Mesendoderm (in vitro differentiated cells): Measurements from ENCODE around the gene GNG12.

Experiments used
- DNase-seq: peaks from one replicate; pipeline ENCODE4 v3.0.0; 2013
- H2AK5ac ChIP-seq: 2 replicates; pipeline ENCODE4 v1.6.1; 2013; ENCODE audit warnings: low read length, inconsistent platforms
- H2BK120ac ChIP-seq: 2 replicates; pipeline ENCODE4 v1.6.1; 2013; ENCODE audit warnings: low read depth, mild to moderate bottlenecking, low read length, moderate library complexity, mixed read lengths
- H2BK15ac ChIP-seq: replicated peaks from 2 replicates; pipeline ENCODE4 v1.6.1; 2013; ENCODE audit warnings: low read depth, mild to moderate bottlenecking, moderate library complexity
- H2BK5ac ChIP-seq: 2 replicates; pipeline ENCODE4 v1.6.1; 2013; ENCODE audit warnings: low read length, inconsistent platforms
- H3K18ac ChIP-seq: 2 replicates; pipeline ENCODE4 v1.6.1; 2013; ENCODE audit warnings: mild to moderate bottlenecking, low read length, mixed read lengths
- H3K23ac ChIP-seq: one replicate; pipeline ENCODE4 v1.6.1; 2013; ENCODE audit warnings: low read length
- H3K27ac ChIP-seq: 2 replicates; pipeline ENCODE4 v1.5.1; 2013; ENCODE audit warnings: low read depth, mild to moderate bottlenecking, inconsistent platforms, low read length, moderate library complexity
- H3K27me3 ChIP-seq: 2 replicates; pipeline ENCODE4 v1.6.1; 2013; ENCODE audit warnings: low read length, control low read depth, mild to moderate bottlenecking, inconsistent platforms; ENCODE audit not compliant: insufficient read depth, poor library complexity
- H3K36me3 ChIP-seq: 2 replicates; pipeline ENCODE4 v1.6.1; 2013; ENCODE audit warnings: low read length, inconsistent platforms; ENCODE audit not compliant: control insufficient read depth, insufficient read depth
- H3K4ac ChIP-seq: one replicate; pipeline ENCODE4 v1.6.1; 2013; ENCODE audit warnings: low read depth, mild to moderate bottlenecking, low read length, moderate library complexity
- H3K4me1 ChIP-seq: 2 replicates; pipeline ENCODE4 v1.6.1; 2013; ENCODE audit warnings: low read depth, low read length, inconsistent platforms; ENCODE audit not compliant: control insufficient read depth
- H3K4me2 ChIP-seq: 2 replicates; pipeline ENCODE4 v1.6.1; 2013; ENCODE audit warnings: low read length
- H3K4me3 ChIP-seq: 2 replicates; pipeline ENCODE4 v1.5.1; 2013; ENCODE audit warnings: mild to moderate bottlenecking, low read length
- H3K56ac ChIP-seq: one replicate; pipeline ENCODE4 v1.6.1; 2013; ENCODE audit warnings: low read length
- H3K79me1 ChIP-seq: 2 replicates; pipeline ENCODE4 v1.6.1; 2013; ENCODE audit warnings: low read length, inconsistent platforms
- H3K79me2 ChIP-seq: 2 replicates; pipeline ENCODE4 v1.6.1; 2013; ENCODE audit warnings: mild to moderate bottlenecking, low read length; ENCODE audit not compliant: control insufficient read depth, insufficient read depth
- H3K9ac ChIP-seq: 2 replicates; pipeline ENCODE4 v1.6.1; 2013; ENCODE audit warnings: low read length, inconsistent platforms
- H4K5ac ChIP-seq: one replicate; pipeline ENCODE4 v1.6.1; 2013; ENCODE audit warnings: low read length
- H4K8ac ChIP-seq: one replicate; pipeline ENCODE4 v1.6.1; 2013; ENCODE audit warnings: low read depth, mild to moderate bottlenecking, control low read depth, low read length, moderate library complexity
- WGBS: extraction: QIAGEN DNeasy Blood & Tissue Kit; methylation state at CpG from one replicate; pipeline ENCODE4 v1.1.7; 2013; ENCODE audit warnings: low lambda C conversion rate, missing lambda C conversion rate; ENCODE audit not compliant: insufficient coverage; ENCODE audit errors: extremely low coverage; 5-methylcytosine and 5-hydroxymethylcytosine counted together

Gene GNG12

DNA sequence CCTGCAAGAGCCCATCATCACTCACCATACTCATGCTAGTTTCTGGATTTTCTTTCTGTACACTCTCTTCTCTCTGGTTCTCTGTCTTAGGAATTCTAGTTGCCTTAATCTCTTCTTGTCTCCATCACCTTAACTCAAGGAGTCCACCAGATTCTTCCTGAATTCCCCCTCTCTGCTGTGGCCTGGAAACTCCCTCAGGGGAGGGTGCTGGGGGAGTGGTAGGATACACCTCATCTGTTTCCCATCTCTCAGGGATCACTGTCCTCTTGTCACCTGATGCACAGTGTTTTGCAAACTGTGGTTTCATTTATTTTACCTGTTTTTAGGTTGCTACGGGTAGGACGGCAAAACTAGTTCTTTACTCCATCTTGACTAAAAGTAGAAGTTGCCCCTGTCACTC lies 6.6 kb upstream of the GNG12 start:
- WGBS, result no CpG with 5 or more reads among the region's 2 CpGs
- Histone ChIP-seq H3K36me3 (no peaks in the 10 kb centered on the region), H2AK5ac (no peak overlapping the region), H2BK15ac (no peak overlapping the region), H3K4me3 (no peak overlapping the region), H3K4ac (no peak overlapping the region), H3K4me2 (no peak overlapping the region), H2BK120ac (no peak overlapping the region), H3K79me2 (no peaks in the 10 kb centered on the region), H3K79me1 (no peaks in the 10 kb centered on the region), H3K27ac (no peak overlapping the region), H2BK5ac (no peak overlapping the region), H3K23ac (no peak overlapping the region), H3K9ac (no peak overlapping the region), H4K5ac (no peak overlapping the region), H3K27me3 (no peaks in the 10 kb centered on the region), H3K56ac (no peak overlapping the region), H3K4me1 (peaks cover 3% of the 10 kb centered on the region), H4K8ac (no peak overlapping the region), H3K18ac (no peak overlapping the region)
- no peak for DNase-seq

DNA sequence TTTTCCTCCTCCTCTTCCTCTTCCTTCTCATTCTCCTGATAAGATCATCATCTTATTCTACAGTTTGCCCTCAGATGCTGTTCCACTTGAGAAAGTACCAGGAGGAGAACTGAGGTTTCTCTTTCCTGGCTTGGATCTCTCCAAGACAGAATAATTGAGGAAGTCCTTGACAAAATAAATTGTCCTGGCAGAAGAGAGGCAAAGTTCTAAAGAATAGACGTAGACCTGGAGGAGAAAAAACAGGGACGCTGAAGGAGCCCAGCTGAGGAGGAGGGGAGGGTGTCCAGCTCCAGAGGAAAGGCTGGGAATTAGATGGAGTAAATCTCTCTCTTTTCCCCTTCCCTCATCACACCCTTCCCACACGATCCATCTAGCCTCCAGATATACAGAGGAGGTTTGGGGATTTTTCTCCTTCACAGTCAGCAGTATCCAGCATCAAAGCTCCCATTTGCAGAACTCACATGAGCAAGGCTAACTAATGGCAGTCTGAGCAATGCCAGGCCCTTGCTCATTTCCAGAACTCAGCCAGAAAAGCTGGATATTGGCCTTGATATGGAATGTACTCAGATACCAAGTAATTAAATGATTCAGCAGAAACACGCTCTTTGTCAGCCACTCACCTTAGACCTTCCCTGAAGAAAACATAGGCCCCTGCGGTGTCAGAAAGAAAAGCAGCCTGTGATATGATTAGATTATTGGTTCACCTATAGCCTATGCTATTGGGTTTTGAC lies 5.1 kb upstream of the GNG12 start:
- Histone ChIP-seq H3K18ac (no peak overlapping the region), H3K4ac (no peak overlapping the region), H3K4me1 (peaks cover 3% of the 10 kb centered on the region), H3K23ac (no peak overlapping the region), H3K27ac (no peak overlapping the region), H3K9ac (no peak overlapping the region), H2BK5ac (no peak overlapping the region), H3K27me3 (no peaks in the 10 kb centered on the region), H4K8ac (no peak overlapping the region), H3K36me3 (no peaks in the 10 kb centered on the region), H2BK15ac (no peak overlapping the region), H3K56ac (no peak overlapping the region), H3K79me1 (no peaks in the 10 kb centered on the region), H3K4me2 (no peak overlapping the region), H2AK5ac (no peak overlapping the region), H3K79me2 (no peaks in the 10 kb centered on the region), H2BK120ac (no peak overlapping the region), H4K5ac (no peak overlapping the region), H3K4me3 (no peak overlapping the region)
- no CpG with 5 or more reads among the region's 5 CpGs for WGBS
- no peak for DNase-seq

DNA sequence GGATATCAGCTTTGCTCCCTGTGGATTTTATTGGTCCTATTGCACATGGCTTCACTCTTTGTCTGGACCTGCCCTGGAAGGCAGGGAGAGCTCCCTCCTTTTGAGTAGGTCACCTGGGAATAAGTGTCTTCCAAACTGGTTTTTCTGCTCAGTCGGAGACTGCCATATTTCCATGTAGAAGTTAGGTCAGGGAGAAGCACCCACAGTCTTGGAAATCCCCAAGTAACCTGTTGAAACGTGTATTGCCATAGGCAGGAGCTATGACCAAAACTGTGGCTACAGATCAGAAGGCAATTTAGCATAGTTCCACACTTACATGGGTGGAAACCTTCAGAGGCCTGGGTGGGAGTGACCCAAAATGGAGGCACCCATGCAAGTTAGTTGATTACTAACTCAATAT lies 3.5 kb upstream of the GNG12 start:
- Histone ChIP-seq H3K56ac (no peak overlapping the region), H3K27me3 (no peaks in the 10 kb centered on the region), H3K36me3 (no peaks in the 10 kb centered on the region), H3K4ac (no peak overlapping the region), H3K4me1 (peaks cover 3% of the 10 kb centered on the region), H4K8ac (no peak overlapping the region), H2BK15ac (no peak overlapping the region), H3K79me2 (no peaks in the 10 kb centered on the region), H4K5ac (no peak overlapping the region), H3K23ac (no peak overlapping the region), H3K4me2 (no peak overlapping the region), H3K4me3 (no peak overlapping the region), H3K27ac (no peak overlapping the region), H2BK5ac (no peak overlapping the region), H3K9ac (no peak overlapping the region), H3K18ac (no peak overlapping the region), H2BK120ac (no peak overlapping the region), H3K79me1 (no peaks in the 10 kb centered on the region), H2AK5ac (no peak overlapping the region)
- WGBS, result no CpG with 5 or more reads among the region's 2 CpGs
- DNase-seq, result no peak

DNA sequence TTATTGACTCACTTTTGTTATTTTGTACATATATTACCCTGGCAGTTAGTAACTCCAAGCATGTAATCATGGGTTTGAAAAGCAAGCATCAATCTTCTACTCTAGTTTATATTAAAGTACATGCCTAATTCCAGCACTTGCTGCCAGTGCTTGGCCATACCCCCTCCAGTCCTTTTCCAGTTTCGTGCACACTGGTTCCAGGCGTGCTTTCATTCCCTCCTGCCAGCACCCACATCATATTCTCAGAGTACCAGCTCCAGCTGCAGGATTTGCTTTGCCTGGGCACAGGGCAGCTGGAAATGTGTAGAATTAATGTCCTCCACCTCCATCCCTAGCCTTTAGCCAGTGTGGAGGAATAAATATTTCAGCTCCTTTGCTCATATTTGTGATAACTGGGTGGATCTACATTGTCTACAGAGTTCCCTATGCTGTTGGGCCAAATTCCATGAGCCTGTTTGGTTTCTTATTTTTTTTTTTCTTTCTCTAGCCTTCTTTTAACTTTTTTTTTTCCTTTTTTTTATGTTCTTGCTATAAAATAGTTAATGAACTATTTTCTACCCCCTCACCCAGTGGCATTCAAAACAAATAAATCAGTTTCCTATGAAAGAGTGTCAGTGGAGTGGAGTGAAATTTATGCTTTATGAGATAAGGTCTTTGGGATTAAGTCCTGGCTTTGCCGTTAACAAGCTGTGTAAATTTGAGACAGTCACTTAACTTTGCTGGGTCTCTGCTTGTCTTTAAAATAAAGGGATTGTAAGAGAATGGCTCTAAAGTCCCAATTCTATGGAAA lies 2.6 kb upstream of the GNG12 start:
- WGBS, result no CpG with 5 or more reads among the region's 3 CpGs
- DNase-seq, result no peak
- H3K56ac ChIP-seq, result no peak overlapping the region
- H2BK120ac ChIP-seq, result no peak overlapping the region
- H3K18ac ChIP-seq, result no peak overlapping the region
- no peak overlapping the region for H2BK5ac ChIP-seq
- H3K23ac ChIP-seq, result no peak overlapping the region
- H3K4me3 ChIP-seq, result no peak overlapping the region
- H3K4me1 ChIP-seq, result peaks cover 3% of the 10 kb centered on the region
- H3K4ac ChIP-seq, result no peak overlapping the region
- H3K9ac ChIP-seq, result no peak overlapping the region
- no peak overlapping the region for H3K4me2 ChIP-seq
- no peak overlapping the region for H2AK5ac ChIP-seq
- no peak overlapping the region for H4K5ac ChIP-seq
- no peak overlapping the region for H2BK15ac ChIP-seq
- H3K36me3 ChIP-seq, result no peaks in the 10 kb centered on the region
- H3K79me2 ChIP-seq, result no peaks in the 10 kb centered on the region
- H4K8ac ChIP-seq, result no peak overlapping the region
- no peaks in the 10 kb centered on the region for H3K79me1 ChIP-seq
- H3K27ac ChIP-seq, result no peak overlapping the region
- no peaks in the 10 kb centered on the region for H3K27me3 ChIP-seq

DNA sequence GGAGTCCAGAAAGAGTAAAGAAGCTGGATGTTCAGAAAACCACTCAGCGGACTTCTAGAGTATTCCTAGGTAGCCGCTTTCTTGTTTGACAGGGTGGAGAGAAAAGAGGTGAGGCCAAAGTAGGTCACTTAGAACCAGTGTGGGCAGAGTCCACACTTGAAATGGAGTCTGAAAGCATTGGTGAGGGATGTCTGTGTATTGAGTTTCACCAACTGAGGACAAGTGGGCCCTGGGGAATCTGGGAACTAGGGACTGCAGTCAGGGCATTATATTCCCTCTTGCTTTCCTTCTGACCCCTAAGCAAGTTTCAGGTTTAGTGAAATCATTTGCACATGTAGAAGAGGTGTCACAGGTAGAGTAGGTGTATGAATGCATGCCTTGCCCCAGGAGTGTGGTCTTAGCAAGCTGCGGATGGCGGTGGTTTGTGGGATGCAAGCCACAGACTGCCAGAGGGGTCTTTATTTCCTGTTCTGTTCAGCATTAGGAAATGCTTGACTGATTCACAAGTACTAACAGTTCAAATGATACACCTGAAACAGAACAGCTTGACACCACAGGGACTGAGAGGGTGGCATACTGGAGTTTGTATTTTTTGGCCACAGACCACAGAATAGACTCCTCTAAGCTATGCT lies 1.1 kb upstream of the GNG12 start:
- H2BK120ac ChIP-seq, result no peak overlapping the region
- H2BK5ac ChIP-seq, result no peak overlapping the region
- no peak overlapping the region for H2BK15ac ChIP-seq
- no peaks in the 10 kb centered on the region for H3K27me3 ChIP-seq
- no peaks in the 10 kb centered on the region for H3K79me2 ChIP-seq
- H3K4ac ChIP-seq, result no peak overlapping the region
- H3K27ac ChIP-seq, result no peak overlapping the region
- no peaks in the 10 kb centered on the region for H3K79me1 ChIP-seq
- H3K4me2 ChIP-seq, result no peak overlapping the region
- H3K4me1 ChIP-seq, result peaks cover 2% of the 10 kb centered on the region
- no peak overlapping the region for H3K56ac ChIP-seq
- H3K18ac ChIP-seq, result no peak overlapping the region
- H3K4me3 ChIP-seq, result no peak overlapping the region
- H3K9ac ChIP-seq, result no peak overlapping the region
- no peak overlapping the region for H4K5ac ChIP-seq
- no peak overlapping the region for H3K23ac ChIP-seq
- no peak for DNase-seq
- no CpG with 5 or more reads among the region's 4 CpGs for WGBS
- H2AK5ac ChIP-seq, result no peak overlapping the region
- H3K36me3 ChIP-seq, result no peaks in the 10 kb centered on the region
- H4K8ac ChIP-seq, result no peak overlapping the region
